CD4-positive, alpha-beta T cell treated with Interleukin-6 at 100 ng/mL for 8 hours (primary cell): ENCODE results near the gene TUBB1.
"Not testable (repeated sequence)": the region's sequence is repeated elsewhere in the genome, so short reads cannot be mapped to it uniquely, and the experiment has no call there.

Source experiments
- DNase-seq: peaks from one replicate; pipeline ENCODE4 v3.0.0-alpha.2; 2020; ENCODE audit warnings: mixed read lengths, low spot score

The TUBB1 gene

DNA sequence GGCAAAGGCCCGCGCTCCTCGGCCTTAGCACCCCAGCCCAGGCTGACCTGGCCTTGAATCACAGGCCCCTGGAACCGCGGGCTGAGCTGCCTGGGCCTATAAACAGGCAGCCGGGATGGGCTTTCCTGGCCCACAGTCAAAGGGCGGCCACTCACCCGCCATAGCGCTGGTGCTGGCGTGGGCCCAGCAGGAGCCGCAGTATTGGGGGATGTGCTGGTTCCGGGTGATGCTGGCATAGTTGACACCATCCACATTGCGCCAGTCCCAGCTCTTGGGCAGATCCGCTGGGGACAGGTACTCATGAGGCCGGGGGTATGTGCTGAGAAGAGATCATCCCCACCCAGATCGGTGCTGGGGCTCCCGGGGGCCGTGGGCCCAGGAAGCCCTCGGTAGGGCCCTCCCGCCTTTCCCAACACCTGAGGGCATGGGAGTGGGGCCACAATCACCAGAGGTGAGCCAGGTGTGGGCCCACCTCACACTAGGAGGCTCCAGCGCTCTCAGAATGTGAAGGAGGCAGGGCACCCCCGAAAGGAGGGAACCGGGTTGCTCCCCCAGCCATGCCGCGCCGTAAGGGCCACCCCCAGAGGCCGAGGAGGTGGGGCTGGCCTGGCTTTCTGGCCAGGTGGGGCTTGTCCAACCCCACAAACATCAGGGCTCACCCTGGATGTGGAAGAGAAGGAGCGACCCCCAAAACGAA is 12.9 kb upstream of the TUBB1 start:
- no peak for DNase-seq

DNA sequence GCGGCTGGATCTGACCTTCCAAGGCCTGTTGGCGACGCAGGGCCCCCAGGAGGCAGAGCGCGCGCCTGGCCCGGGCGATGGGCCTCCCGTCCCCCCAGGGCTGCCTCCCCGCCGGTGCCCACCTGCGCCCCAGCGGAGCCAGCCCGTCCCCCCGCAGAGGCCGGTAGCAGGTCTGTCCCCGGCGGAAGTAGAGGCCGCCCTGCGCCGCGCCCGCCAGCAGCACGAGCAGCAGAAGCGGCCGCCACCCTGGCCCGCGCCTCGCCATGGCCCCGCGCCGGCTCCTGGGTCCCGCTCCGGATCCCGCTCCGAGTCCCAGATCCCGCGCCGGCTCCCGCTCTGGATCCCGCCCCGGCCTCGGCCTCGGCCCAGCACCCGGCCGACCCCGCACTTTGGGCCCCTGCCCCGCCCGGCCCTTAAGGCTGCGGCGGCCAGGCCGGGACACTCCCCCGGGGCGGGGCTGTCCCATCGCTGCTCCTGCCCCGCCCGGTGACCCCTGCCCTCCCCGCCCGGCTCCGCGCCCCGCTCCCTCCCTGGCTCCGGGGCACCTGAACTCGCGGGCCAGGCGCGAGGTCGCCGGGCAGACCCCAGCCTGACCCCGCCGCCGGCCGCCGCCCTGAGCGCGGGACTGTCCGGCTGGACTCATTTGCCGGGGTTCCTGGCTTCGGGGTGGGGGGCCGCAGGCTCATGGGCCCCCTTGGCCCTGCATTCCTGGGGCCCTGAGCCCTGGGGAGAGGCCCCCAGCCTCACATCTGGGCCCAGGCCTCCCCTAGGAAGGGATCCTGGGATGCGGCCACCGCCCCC is 12.2 kb upstream of the TUBB1 start, which contains the start of gene CTSZ:
CTSZ (minus strand) TSS at position 391 of the 801 bp plus-strand sequence; CDS start at position 265, 126 bp downstream.
- DNase-seq: peak; percentile 24

DNA sequence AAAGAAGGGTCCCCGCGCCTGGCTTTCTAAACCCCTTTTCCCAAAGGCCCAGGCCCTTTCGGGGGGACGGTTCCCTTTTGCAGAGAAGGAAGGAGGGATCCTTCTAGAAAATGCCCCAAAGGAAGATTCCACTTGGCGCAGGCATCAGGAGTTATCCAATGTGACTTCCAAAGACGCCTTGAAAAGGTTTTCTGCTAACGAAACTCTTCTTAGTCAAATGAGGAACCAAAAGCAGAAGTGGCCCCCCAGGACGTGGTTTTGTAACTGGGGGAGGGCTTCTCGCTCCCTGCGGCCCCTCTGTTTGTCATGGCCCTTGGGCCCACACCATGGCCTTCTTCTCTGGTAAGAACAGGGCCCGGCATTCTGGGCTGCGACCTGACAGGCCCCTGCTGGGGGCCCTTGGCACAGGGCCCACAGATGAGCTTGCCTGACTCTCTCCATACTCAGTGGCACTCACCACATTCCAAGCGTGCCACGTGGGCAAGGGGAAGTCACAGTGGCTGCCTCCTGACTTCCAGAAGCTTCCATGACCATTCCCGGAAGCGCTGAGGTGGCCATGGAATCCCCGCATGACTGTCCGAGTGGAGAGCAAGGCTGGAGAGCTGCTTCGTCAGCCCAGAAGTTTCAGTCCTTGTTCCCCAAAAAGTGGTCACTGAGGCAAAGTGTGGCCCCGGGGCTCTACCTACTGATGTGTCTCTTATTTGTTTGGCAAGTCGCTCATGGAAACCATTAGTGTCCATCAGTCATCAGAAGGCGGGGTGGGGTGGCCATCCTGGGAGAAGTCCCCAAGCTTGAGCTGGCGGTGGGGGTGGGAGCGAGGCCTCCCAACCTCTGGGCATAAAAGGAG is 11.3 kb upstream of the TUBB1 start:
- DNase-seq: no peak

DNA sequence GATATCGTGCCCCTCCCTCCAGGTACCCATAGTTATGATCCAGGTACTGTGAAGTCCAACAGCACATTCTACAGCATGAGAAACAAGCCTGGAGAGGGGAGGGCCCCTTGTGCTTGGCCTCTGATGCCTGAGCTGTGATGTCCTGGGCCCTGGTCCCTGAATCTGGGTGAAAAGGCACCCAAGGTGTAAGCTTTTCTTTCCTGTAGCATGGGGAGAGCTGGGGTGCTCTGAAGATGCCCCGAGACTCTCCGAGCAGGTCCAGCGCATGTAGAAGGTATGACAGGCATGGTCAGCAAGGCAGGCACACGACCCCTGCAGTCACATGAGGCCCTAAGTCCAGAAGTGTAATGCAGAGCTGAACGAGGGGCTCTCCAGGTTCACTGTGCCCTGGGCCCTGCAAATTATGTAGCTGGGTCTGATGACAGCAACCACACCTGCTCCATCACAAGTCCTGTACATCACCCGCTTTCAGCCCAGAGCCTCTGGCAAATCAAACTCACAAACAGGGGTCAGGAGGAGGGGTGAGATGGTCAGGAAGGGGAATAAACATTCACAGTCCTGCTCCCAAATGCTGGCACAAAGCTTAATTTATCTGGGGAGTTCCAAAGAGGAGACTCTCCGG is 10.4 kb upstream of the TUBB1 start:
- DNase-seq: no peak

DNA sequence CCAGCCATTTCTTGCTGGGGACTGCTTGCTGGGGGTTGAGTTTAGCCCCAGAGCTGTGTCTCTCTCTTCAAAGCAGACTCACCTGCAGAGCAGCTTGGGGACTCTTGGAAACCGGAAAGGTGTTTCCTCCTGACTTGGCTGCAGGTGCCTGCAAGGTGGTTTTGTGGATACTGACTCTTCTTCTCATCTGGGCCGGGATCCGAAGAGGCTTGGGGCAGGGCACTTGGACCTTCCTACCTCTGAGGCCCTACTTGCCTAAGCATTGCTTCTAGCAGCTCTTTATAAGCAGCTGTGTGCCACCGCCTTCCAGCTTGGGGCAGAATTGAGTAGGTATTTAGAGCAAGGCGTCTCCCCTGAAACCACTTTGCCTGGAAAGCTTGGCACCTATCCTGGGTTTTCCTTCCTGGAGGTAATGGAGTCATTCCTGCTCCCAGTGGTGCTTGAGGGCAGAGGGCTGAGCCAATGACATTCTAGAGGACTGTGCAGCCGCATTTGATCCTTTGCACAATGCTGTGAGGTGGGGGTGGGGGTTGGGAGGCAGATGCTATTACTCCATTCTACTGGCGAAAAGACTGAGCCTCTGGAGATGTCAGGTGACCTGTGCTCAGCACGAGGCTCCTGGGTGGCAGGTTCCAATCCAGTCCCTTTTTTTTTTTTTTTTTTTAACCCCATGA is 8.8 kb upstream of the TUBB1 start:
- DNase-seq: no peak

DNA sequence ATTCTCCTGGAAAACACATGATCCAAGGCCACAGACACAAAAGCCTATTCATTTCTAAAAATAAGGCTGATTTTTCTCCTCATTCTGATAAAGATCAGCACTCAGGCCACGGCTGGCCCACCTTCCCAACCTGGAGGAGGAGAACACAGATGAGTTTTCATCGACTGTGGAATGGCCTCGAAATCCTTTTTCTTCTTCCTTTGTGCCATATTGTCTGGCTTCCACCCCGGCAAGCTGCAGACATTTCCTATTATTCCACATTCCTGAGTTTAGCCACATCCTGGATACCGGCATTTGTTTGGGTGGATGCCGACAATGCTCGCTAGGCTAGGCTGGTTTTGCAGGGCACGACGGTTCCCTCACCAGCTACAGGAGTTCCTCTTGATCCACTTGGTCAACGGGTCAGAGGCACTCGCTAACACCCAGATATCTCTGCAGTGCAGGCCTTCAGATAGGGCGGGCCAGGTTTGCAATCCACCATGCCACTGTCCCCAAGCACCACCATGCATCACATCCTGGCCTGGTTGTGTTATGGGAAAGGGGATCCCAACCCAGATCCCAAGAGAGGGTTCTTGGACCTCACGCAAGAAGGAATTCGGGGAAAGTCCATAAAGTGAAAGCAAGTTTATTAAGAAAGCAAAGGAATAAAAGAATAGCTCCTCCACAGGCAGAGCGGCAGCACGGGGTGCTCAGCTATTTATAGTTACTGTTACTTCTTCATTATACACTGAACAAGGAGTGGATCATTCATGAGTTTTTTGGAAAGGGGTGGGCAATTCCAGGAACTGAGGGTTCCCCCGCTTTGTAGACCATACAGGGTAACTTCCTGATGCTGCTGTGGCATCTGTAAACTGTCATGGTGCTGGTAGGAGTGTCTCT is 8.0 kb upstream of the TUBB1 start:
- no peak for DNase-seq

DNA sequence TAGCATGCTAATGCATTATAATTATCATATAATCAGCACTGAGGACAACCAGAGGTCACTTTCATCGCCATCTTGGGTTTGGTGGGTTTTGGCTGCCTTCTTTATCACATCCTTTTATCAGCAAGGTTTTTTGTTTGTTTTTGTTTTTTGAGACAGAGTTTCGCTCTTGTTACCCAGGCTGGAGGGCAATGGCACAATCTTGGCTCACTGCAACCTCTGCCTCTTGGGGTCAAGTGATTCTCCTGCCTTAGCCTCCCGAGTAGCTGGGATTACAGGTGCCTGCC is 7.4 kb upstream of the TUBB1 start:
- not testable (repeated sequence) for DNase-seq

DNA sequence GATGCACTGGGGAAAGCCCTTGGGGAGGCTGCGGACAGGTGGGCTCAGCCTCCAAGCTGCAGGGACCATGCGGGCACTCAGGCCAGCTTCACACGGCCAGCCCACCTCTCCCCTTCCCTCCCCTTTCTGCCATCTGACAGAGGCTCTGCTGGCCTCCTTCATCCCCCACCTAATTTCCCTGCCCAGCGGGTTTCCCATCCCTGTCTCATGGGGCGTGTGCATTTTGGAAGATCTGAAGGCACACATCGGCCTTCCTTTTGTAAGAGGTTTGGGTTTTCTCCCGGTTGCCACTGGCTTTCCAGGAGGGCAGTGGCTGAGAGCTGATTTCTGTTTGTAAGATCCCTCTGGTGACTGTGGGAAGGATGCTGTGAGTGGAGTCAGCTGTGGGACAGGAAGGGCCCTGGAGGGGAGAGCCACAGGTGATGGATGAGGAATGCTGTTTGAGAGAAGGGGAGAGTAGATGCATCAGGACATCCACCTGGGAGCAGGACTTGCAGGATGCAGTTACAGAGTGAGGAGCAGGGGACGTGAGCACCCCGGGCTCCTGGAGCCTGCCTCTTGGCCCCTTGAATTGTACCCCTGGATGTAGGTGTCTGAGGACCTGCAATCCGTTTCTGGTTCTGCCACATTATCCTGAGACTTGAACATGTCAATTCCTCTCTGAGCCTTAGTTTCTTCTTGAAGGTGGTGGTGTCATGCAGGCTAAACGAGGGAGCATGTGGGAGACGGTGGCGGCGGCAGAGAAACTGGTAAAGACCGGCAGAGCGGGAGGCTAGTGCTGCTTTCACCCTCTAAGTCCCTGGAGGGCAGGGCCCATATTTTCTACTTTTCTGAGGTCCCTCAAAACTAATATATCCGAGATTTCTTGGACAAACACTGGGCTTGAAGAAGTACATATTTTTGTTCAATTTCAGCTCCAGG is 5.9 kb upstream of the TUBB1 start:
- DNase-seq: no peak

DNA sequence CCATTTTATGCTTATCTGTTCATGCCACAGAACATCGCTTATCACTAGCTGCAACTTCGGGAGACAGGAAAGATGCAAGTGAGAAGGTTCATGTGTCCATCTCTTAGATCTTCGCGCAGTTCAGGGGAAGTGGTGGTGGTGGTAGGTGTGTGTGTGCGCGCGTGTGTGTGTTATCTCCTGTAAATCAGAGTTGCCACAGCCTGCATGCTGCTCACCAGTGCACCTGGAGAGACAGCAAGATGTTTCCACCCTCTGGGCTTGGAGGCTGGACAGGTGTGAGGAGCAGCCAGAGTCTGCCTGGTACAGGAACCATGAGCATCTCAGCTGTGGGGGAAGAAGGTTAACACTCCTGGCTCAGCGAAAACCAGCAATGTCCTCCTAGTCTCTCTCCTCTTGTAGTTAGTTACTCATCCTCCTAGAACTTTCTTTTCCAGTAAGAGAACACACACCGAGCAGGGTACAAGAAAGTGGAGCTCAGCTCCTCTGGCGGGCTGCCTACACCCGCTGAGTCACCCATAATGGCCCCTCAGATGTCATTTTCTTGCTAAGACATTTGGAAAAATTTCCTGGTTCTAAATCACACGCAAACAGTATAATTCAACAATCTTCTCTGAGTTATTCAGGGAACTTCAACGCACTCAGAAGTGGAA is 5.1 kb upstream of the TUBB1 start:
- DNase-seq: peak; percentile 26

DNA sequence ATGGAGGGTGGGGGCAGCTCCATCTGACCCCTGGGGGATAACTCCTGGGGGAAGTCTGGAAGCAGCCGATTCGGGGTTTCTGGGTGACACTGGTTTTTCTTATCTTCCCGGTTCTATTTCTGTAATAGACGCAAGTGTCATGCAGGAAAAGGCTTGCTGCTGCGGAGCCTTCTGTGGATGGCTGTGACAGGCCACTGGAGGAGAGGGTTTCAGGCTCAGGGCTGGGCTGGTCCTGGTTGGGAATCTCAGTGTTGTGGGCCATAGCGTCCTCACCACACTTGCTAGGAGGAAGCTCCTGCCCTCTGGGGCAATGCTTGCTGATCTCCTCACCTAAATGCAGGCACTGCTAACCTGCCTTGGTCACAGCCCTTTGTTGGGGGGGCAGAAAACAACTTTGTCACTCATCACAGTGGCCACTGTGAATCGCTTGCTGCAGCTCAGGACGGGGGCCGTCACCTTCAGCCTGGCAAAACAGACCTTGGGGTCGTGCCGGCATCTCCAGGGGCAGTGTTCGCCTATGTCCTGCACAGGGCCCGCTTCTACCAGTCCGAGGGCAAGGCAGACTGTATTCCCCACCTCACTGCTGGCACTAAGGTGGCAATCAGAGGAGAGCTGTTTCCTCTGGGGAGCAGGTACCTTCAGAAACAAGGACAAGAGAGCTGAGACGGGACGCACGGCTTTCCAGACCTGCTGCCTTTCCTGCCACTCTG is 4.4 kb upstream of the TUBB1 start:
- DNase-seq: no peak

DNA sequence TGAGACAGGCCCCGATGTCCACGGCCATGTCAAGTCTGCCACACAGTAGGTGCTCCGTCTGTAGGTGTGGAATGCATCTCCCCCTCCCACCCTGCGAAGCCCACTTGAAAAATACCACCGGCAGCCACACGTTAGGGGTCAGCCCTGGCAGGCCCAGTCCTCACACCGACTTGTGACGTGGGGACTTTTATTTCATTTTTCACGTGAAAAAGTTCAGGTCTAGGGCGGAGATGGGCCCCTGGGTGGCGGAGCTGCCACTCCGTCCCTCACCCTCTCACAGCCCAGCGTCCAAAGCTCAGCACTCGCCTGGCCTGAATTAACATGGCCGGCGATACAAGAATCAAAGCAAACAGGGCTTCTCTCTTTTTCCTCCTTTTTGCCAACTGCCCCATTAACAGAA is 3.8 kb upstream of the TUBB1 start:
- no peak for DNase-seq

DNA sequence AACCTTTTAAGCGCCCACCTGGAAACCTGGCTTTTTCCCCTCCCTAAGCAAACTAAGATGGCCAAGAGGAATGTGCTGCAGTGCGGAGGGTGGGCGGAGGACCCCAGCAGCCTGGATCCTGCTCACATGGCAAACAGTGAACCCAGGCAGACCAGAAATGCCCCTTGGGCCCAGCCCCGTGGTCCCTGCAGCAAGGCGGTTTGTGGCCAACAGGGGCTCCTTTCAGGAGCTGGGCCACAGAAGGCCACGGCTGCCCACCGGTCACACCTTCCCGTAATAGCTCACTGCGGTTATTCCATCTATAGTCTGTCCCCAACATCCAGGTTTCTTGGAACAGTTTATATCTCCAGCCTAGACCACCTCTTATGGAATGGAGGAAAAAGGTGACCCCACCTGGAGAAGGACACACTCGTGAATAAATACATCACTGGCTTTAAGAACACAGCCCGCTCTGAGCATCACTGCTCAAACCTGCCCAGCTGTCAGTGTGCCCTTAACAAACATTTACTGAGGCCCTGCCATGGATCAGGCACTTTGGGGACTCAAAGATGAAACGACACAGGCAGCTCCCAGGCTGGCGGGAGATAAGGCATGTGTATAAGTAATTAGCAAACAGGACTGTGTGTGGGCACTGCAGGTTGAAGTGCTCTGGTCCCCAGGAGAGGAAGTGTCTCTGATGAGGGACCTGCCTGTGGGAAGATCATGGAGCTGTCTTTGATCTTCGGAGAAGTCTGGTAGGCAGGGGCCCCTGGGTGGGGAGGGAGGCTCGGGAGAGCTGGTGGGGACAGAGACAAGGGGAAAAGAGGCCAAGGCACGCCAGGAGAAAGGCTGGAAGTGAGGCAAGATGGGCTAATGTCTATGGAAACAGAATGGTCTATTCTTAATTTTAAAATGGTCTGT is 3.2 kb upstream of the TUBB1 start:
- DNase-seq: no peak

DNA sequence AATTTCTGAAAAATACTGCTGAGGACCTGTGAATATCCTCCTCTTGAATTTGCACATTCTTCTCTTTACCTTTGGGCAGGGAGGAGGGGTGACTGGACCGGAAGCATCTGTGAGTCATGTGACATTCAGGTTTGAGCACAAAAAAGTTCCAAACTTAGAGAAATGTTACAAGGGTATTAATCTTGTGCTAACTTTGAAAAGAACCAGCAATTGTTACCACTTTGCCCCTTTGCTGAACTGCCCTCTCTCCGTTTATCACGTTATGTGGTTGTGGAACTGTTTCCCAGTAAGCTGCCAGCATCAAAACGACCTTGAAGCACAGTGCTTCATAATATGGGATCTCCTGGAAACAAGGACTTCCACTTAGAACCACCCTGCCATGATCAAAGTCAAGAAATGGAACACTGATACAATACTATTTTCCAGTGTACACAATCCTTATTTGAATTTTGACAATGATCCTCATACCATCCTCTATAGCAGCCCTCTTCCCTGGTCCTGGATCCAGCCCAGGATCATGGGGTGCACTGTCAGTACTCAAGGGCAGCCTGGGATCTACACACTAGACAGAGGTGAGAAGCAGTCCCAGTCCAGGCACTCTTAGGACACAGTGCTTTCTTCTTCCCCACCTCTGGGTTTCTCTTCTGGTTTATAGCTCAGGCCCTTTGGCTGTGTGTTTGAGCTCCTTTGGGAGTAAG is 2.3 kb upstream of the TUBB1 start:
- no peak for DNase-seq

DNA sequence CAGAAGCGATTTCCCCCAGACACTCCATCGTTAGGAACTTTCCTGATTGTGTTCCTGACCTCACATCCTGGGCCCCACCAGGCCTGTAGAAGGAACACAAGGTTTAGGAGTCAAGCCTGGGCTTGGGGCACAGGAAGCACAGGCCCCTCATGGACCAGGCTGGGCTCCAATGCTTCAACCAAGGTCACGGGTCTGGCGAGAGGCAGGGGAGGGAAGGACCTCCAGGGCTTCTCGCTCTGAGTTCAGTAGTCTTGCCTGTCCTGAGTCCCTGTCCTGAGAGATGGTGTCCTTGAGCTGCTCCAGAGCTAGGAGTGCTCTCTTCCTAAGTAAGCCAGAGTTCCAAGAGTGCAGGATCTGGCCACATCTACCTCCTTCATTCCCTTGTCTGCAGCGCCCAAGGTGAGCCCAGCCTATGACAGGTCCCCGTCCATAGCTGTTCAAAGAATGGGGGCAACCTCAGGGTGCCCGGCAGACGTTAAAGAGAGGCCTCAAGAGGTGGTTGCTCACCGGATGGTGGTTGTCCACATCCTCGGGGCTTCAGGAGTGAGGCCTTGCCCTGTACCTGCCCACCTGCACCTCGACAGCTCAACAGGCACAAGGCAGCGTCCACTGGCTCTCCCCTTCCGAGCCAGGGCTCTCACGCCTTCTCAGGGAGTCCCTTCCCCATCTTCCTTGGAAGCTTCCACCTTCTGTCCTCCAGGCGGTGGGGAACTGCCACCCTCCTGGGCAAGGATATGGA is 1.6 kb upstream of the TUBB1 start:
- no peak for DNase-seq

DNA sequence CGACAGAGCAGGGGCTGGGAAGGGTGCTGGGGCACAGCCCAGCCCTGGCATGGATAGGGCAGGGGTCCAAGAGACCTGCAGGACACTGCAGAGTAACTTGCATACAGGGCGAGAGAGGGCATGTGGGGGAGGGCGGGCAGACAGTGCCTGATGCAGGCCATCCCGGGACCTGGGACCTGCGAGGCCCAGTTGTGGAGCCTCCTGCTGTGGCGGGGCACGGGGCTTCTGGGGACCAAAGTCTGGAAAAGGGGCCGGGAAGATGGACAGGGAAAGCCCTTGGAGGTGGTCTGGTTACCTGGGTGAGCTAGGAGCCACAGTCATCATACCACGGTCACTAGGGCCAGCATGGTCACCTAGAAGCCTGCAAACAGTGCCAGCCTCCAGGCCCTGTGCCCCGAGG is 412 bp upstream of the TUBB1 start:
- DNase-seq: no peak

DNA sequence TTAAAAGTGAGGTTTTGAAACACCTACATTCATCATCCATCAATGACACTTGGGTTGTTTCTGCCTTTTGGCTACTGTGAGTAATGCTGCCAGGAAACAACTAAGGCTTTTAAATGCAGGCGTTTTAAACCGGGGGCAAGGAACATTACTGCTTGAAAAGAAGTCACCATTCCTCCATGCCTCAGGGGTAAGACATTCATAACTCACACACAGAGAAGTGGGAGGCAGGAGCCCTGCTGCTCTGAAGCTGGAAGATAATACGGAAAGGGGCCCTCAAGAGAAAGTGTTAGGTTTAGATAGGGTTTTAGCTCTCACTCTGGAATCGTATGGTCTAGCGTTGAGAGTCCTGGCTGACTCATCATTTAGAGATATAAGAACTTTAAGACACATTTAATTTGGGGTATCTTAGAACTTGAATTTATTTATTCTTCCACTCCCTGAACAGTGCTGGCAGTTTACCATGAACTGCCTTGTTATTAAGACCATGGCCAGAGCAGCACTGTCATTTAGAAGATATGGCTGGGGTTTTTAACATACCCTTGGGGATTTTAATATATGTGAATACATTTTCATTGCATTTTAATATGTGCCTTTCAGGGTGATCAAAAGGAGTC is 1.8 kb downstream of the TUBB1 start:
- DNase-seq: no peak
